Stimulated activated CD8-positive, alpha-beta memory T cell treated with anti-CD3 and anti-CD28 coated beads, Interleukin-12 subunit alpha, Interleukin-12 subunit beta, amount 100 ng/mL, for 24 hours (primary cell): ENCODE data around the gene GRK1.
"Not testable (repeated sequence)": the region's sequence is repeated elsewhere in the genome, so short reads cannot be mapped to it uniquely, and the experiment has no call there.

ENCODE experiments used
- DNase-seq: peaks from one replicate; pipeline ENCODE4 v3.0.0-alpha.2; 2020; ENCODE audit errors: extremely low read depth

GRK1 gene

GRCh38 chr13:113743366-113744195, 76.6 kb downstream of the GRK1 start:
- DNase-seq = no peak

GRCh38 chr13:113744197-113745000, 77.4 kb downstream of the GRK1 start:
- no peak for DNase-seq

GRCh38 chr13:113745059-113745458, 78.0 kb downstream of the GRK1 start:
- DNase-seq = no peak

GRCh38 chr13:113745500-113746142, 78.6 kb downstream of the GRK1 start:
- not testable (repeated sequence) for DNase-seq

- DNase-seq = no peak
Measured at GRCh38 chr13:113746143-113746525, 79.1 kb downstream of the GRK1 start.

- no peak for DNase-seq
Measured at GRCh38 chr13:113746671-113747070, 79.7 kb downstream of the GRK1 start.

- no peak for DNase-seq
Measured at GRCh38 chr13:113747291-113747833, 80.3 kb downstream of the GRK1 start.

GRCh38 chr13:113748101-113748861, 81.3 kb downstream of the GRK1 start:
- DNase-seq = no peak

- no peak for DNase-seq
Measured at GRCh38 chr13:113748862-113749451, 81.9 kb downstream of the GRK1 start.

GRCh38 chr13:113749507-113749906, 82.5 kb downstream of the GRK1 start:
- DNase-seq = no peak

GRCh38 chr13:113749967-113750366, 82.9 kb downstream of the GRK1 start:
- no peak for DNase-seq

GRCh38 chr13:113750554-113751399, 83.8 kb downstream of the GRK1 start:
- DNase-seq = no peak

- DNase-seq = no peak
Measured at GRCh38 chr13:113751491-113751890, 84.5 kb downstream of the GRK1 start.

- DNase-seq = not testable (repeated sequence)
Measured at GRCh38 chr13:113752211-113752986, 85.4 kb downstream of the GRK1 start.

GRCh38 chr13:113753171-113753570, 86.2 kb downstream of the GRK1 start:
- DNase-seq = no peak

- DNase-seq = no peak
Measured at GRCh38 chr13:113754242-113754641, 87.2 kb downstream of the GRK1 start.

GRCh38 chr13:113754691-113755090, 87.7 kb downstream of the GRK1 start:
- DNase-seq = no peak

- no peak for DNase-seq
Measured at GRCh38 chr13:113756441-113757097, 89.5 kb downstream of the GRK1 start.
